Superior temporal gyrus (tissue), 1 donor: ENCODE results near the gene WNT16.
A peak's percentile ranks its signal among the peaks of the same experiment; 100 is the strongest.

Source experiments
- DNase-seq: peaks from one replicate; pipeline ENCODE4 v3.0.0-alpha.2; 2016; ENCODE audit errors: extremely low spot score

The WNT16 gene

GRCh38 chr7:121344093-121344492, 15.3 kb downstream of the WNT16 start:
- DNase-seq: no peak

- DNase-seq: no peak
These were observed 15.7 kb downstream of the WNT16 start for GRCh38 chr7:121344497-121344896.

GRCh38 chr7:121351682-121352081, 22.9 kb downstream of the WNT16 start:
- no peak for DNase-seq

- no peak for DNase-seq
These were observed 23.5 kb downstream of the WNT16 start for GRCh38 chr7:121352323-121352722.

GRCh38 chr7:121355574-121355973, 26.8 kb downstream of the WNT16 start:
- no peak for DNase-seq

DNA sequence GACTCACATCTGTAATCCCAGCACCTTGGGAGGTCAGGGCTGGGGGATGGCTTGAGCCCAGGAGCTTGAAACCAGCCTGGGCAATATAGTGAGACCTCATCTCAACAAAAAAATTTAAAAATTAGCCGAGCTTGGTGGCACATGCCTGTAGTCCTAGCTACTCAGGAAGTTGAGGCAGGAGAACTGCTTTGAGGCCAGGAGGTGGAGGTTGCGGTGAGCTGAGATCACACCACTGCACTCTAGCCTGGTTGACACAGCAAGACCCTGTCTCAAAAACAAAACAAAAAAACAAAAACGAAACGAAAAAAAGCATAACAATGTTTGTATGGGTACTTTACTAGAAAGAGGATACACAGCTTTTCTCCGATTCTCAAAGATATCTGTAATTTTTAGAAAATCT, 31.8 kb downstream of the WNT16 start:
- DNase-seq: no peak

- DNase-seq: peak; percentile 80
These were observed 38.1 kb downstream of the WNT16 start for GRCh38 chr7:121366852-121367431.

- no peak for DNase-seq
These were observed 40.7 kb downstream of the WNT16 start for GRCh38 chr7:121369462-121369861.

- DNase-seq: no peak
These were observed 42.6 kb downstream of the WNT16 start for GRCh38 chr7:121371367-121371766.

DNA sequence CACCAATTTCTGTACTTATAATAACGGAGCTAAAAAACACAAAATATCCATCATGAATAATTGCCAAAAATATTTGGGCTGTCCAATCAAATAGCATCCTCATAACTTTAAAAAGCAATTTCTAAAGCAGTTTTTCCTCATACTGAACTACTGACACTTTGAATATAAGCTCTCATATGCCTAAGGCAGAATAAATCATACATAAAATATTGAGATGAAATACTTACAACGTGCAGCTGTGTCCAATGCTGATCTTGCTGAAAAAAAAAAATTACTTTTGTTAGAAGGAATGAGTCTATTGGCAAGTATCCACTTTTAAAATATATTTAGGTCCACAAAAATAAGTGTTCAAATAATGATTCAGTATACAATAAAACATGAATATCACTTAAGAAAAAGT, 43.1 kb downstream of the WNT16 start:
- DNase-seq: no peak

- no peak for DNase-seq
These were observed 43.7 kb downstream of the WNT16 start for GRCh38 chr7:121372376-121373010.

DNA sequence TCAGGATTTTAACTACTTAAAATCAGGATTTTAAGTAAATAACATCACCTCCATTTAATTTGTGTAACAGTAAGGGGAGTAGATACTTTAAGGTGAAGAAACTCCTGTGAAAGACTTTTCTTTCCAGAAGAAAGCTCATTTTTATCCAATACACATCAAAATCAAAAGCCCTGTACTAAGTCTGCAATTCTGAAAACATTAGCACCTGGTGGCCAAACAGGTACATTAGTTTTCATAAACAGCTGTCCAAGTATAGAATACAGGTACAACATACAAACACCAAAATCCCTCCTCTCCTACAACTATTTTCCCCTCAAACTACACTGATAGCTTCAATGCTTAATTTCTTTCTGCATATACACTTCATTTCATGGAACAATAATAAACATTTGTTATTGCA, 44.4 kb downstream of the WNT16 start:
- DNase-seq: no peak

DNA sequence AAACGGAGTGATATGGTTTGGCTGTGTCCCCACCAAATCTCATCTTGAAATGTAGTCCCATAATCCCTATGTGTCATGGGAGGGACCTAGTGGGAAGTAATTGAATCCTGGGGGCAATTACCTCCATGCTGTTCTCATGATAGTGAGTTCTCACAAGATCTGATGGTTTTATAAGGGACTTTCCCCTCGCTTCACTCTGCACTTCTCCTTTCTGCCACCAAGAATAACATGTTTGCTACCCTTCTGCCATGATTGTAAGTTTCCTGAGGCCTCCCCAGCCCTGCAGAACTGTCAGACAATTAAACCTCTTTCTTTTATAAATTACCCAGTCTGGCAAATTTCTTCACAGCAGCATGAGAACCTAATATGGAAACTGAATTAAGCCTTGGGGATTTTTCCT, 48.2 kb downstream of the WNT16 start:
- DNase-seq: no peak

- DNase-seq: no peak
These were observed 51.1 kb downstream of the WNT16 start for GRCh38 chr7:121379930-121380329.

GRCh38 chr7:121382473-121382872, 53.7 kb downstream of the WNT16 start:
- DNase-seq: no peak

DNA sequence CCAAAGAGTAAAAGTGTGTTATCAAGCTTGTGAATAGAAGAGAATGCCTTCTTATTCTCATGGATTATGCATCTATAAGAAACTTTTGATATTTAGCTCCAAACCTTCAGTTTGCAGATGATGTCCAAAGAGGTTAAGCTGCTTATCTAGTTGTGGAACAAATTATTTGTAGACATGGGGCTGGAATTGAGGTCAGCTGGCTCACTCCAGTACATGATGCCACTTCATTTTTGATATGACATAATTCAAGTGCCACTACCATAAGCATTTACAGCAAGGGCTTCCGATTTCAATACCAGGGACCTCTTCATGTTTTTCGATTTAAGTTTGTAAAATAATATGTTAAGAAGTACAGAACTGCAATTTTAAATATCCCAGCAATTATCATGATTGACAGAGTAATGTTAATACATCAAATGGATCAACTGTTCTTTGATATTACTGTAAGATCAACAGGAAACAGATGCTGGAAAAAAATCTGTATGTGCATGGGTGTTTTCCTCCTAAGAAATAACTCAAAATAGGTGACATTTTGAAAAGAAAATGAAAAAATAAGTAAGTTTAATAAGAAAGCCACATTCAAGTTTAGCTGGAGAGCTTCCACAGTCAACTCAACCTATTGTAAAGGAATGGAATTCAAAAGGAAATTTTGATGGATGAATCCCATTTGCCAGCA, 54.6 kb downstream of the WNT16 start:
- DNase-seq: no peak

DNA sequence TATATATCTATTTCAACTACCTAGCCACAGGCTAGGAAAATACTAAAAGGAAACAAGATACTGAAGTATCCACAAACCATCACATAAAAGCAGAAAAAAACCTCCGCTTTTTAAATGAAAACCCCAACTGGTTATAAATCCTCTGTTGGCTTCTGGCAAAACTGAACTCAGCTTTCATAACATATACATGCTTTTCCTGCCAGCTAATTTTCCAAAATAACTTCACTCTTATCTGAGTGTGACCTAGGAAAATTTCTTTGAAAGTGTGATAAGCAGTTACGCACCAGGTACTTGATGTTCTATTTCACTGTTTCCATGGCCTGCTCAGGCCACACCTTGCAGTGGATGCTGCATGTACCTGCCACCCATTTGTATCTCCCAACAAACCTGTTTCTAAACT, 55.5 kb downstream of the WNT16 start:
- no peak for DNase-seq

GRCh38 chr7:121385056-121385799, 56.4 kb downstream of the WNT16 start:
- DNase-seq: no peak

DNA sequence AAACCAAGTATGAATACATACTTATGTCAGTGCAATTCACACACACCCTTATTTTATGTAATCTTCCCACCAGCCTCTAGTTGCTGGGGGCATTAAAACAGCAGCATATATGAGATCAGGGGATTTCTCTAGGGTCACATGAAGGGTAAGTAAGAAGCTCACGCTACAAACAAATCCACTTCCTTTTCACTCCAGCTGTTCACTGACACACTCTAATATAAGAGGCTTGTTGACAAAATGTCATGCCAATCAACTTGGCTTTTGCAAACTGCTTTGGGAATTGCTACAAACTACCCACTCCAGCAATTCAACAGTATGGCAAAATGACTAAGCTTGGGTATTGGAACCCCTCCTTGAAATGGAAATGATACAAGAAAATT, 57.0 kb downstream of the WNT16 start:
- no peak for DNase-seq

DNA sequence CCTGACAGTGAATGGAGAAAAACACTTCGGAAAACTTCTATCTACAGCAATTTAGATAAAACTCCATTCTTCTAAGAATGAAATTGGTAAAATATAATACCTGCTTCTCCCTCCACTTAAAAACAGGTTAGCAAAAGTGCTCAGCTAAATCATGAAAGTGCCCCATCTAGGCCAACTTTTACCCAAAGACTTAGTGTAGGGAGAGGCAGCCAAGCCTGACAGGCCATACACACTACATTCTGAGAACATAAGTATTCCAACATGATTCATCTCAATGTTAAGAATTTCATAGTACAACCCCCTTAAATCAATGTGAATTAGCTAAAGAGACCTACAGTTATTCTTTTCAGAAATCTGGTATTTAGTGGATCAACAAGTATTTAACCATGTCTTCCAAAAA, 60.1 kb downstream of the WNT16 start:
- no peak for DNase-seq

GRCh38 chr7:121390109-121390508, 61.3 kb downstream of the WNT16 start:
- DNase-seq: no peak

DNA sequence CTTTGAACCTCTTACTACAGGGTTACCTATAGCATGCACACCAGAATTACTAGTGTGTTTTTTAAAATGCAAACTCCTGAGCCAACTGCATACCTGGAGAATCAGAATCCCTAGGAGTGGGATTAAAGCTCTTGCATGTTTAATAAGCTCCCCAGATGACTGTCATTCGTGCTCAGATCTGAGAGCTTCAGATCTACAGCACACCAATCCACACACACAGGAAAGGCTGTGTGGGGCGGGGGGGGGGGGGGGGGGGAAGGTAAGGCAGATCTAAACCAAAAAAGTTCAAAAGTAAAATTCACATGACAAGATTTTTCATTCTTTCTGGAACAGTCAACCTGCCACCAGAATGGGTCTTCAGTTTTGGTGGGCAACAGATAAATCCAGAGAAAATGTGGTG, 61.8 kb downstream of the WNT16 start:
- DNase-seq: no peak
